GM21367 (cell line): ENCODE measurements around the gene RTN4.

Experiments used
- ATAC-seq: cut with Tn5 transposase; IDR thresholded peaks from one replicate; pipeline ENCODE4 v1.9.1; 2021; ENCODE audit not compliant: unreplicated experiment

Gene RTN4

DNA sequence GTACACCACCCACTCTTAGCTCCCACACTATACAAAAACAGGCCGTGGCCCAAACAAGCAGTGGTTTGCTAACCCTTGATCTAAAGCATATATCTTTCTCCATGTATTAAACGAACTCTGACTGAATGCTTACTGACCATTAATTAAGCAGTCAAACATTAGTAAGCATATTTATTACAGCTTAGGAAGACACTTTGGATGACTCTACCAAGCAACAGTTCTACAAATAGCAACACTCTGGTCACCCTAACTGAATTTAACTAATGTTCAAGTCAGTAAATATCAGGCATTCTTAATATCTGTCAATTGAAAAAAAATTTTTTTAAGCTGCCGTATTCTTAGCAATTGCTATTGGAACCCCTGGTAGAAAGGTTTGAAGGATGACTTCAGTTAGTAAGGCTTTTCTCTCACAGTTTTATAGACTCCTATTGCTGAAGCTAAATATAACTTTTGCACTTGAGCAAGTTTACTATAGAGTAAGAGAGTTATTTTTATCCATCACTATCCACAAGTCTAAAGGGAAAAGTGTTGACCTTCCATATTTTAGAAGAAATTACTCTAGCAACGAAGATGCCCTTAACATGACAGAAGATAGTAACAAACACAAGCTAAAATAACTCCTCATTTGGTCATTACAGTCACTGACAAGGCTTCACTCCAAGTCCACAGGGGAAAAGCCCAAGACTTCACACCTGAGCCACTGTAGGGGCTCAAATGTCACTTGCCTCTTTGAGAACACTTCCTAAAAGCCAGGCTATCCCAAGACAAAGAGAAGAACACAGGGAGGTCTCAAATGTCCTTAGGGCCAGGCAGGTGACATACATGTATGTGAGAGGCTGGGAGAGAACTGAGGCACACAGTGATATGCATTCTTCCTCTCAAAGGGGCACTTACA lies 74.4 kb downstream of the RTN4 start:
- no peak for ATAC-seq

DNA sequence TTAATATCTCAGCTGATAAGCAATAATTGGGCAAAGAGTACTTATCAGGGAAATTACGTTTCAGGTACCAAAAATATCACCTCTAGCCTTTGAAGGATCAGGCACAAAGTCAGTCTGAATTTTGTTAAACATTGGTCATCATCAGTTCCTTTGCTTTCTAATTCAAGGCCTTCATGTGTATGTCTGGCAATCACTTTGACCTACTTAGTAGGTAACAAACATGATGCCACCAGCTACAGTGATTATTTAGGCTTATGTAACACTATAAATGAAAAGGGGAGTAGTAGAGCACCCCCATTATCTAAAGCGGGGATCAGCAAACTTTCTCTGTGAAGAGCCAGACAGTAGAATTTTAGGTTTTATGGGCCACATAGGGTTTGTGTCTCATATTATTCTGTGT lies 75.1 kb downstream of the RTN4 start:
- no peak for ATAC-seq

DNA sequence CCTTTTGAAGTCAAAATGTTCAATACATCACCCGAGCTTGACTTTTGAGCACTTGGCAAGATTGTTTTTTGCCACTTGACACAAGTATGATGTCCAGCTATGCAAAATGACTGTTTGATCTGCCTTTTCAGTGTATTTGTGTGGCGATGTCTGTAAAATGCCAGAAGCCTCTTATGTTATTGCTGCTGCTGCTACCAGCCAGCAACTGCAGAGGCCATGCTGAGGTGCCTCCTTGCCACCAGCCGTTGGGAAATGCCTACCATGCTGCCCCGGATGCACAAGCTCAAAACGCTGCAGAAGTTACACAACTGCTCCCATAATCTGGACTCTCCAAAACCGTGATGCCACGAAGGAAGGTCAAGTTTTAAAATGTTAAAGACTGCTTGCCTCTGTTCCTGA lies 80.3 kb downstream of the RTN4 start:
- no peak for ATAC-seq

DNA sequence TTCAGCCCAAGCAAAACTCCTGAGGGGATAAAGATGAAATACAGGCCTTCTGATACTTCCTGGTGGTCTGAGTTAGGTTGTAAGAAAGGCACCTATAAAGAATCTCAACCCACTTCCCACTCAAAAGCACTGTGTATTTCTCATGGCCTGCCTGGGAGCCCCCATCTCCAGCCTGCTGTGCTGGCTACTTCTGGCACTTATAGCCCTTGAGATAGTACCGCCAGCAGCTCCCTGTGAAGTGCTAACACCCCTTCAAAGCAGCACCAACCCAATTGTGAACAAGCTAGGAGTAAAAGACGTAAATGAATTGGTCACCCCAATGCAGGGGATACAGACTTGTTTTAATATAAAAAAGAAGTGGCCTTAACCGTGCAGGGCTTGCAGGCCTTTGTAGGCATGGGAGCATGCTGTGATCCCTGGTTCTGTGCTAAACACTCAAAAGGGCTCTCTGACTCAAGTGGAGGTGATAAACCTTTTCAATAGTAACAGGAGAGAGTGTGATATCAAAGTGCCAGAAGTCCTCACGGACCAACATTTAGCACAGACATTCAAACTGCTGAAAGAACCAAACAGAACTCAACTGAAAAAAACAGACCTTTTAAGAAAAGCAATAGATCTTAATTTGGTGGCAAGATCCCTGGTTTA lies 80.8 kb downstream of the RTN4 start:
- no peak for ATAC-seq

DNA sequence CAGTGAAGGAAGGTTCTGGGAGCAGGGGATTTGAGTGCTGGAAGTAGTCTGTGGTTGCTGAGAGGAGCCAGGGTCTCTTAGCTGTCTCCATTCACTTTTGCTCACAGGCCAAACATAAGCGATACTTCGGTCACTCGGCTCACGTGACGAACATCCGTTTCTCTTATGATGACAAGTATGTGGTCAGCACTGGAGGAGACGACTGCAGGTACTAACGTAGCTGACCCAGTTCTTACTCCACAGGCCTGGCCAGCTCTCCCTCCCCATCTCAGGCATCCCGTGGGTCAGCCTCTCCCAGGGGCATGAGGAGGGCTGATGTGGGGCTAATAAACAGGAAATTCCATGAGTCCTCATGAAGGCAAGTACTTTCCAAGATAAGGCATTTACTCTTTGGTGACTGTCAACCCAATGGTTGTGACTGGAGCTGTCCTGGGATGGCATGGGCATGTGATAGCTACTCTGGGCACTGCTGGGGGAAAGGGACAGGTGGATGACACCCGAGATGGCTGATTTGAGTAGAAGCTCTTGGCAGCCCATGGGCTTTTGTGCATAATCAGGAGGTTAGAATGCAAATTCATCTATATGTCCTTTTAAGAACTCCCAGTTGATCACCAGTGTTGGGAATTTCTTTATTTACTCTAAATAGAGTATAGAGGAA lies 81.6 kb downstream of the RTN4 start:
- no peak for ATAC-seq

DNA sequence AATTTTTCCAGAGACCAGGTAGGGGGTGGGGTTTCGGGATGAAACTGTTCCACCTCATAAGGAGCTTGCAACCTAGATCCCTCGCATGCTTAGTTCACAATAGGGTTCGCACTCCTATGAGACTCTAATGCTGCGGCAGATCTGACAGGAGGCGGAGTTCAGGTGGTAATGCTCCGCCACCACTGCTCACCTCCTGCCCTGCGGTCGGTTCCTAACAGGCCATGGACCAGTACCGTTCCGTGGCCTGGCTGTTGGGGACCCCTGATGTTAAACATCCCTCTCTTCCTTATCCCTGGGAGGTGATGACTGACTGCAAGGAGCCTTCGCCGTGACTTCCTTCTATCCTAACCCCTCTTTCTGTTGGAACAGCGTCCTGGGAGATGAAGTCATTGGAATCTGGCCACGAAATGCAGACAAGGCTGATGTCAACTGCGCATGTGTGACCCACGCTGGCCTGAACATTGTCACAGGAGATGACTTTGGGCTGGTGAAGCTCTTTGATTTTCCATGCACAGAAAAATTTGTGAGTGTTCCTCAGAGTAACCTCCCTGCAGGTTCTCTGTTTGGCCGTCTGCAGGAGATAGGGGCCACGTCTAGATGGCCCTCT lies 82.4 kb downstream of the RTN4 start:
- no peak for ATAC-seq

DNA sequence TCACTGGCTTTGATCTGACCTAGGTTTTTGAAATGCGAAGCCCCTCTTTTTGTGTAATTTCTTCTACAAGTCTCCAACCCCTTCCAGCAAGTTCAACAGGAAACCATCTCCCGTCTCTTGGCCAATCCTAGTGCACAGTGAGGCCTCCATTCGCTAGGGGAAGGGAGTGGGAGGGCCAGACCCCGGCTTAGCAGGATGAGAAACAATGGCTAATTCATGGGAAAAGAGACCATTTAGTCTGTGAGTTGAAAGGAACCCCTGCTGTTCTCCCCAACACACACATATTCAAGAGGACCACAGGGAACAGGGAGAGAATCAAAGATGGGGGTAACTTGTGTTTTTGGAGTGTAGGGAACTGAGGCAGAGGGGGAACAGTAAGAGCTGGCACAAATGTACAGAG lies 83.0 kb downstream of the RTN4 start:
- no peak for ATAC-seq

DNA sequence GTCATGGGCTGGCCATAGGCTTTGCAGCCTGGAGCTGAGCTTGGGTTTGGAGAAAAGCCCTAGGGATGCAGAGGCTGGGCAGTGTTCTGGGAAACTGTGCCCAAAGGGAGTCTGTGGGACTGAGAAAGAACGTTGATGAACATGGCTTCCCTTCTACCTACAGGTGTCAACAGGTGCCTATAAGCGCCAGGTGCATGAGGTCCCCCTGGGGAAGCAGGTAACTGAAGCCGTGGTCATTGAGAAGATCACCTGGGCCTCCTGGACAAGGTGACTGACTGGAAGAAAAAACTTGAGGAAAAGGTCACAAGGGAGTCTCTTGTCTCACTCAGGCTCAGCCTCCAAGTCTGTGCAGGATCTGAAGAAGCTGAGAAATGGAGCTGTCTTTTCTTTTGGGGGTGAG lies 83.4 kb downstream of the RTN4 start:
- ATAC-seq = no peak

DNA sequence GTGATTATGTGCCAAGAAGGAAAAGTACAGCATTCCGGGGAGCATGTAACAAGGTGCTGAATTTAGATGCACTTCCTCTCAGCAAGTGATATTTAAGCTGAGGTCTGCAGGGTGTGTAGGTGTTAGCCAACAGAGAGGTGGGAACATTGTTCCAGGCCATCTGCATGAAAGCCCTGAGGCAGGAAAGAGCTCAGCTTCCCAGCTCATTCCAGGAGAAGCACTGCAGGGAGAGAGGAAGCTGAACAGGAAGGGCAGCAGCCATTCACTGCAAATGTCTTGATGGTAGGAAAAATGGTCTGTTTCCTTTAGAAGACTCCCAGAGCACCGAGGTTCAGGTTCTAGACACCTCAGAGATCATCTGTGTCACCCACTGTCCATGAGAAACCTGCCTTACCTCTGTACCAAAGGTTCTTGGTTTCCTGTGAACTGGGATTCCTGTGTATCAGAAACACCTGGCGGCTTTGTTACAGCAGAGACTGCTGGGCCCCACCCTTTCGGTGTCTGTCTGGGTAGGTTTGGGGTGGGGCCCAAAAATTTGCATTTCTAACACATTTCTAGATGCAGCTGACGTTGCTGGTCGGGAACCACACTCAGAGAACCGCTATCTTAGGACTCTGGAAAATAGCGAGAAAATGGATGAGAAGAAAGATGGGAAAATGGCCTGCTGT lies 84.0 kb downstream of the RTN4 start:
- ATAC-seq = no peak

DNA sequence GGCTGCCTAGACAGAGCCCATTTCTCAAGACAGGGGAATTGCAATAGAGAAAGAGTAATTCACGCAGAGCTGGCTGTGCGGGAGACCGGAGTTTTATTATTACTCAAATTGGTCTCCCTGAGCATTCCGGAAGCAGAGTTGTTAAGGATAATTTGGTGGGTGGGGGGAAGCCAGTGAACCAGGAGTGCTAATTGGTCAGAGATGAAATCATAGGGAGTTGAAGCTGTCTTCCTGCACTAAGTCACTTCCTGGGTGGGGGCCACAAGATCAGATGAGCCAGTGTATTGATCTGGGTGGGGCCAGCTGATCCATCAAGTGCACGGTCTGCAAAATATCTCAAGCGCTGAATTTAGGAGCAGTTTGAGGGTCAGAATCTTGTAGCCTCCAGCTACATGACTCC lies 84.8 kb downstream of the RTN4 start:
- ATAC-seq = no peak

DNA sequence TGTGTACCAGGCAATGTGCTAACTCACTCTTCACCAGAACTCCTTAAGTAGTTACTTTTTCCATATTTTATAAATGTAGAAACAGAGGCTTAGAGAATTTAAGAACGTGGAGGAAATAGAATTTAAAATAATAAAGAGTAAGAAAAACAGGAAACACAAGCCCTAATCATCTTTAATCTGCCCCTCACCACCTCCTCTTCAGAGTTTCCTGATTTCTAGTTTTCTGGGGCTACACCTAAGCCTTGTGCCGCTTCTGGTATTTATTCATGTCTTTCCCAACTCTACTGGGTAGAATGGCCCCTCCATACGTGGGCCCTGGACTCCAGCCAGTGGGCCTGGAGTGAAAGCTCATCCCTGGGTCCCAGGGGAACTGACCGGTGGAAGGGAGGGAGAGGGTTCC lies 85.4 kb downstream of the RTN4 start:
- no peak for ATAC-seq

DNA sequence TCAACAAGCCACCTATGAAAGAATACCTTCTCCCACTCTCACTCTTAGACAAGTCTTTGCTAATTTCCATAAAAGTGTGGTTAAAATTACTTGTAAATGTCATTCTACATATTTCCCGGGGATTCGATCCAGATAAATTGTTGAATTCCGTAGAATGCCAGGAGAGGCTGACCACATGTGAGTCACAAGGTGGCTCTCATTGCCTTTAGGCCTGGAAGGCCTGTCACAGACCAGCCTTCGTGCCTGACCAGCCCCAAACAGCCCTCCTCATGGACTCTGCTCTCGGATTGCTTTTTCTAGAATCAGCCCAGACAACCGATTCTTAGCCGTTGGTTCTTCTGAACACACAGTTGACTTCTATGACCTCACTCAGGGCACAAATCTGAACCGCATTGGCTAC lies 86.0 kb downstream of the RTN4 start:
- ATAC-seq = no peak

DNA sequence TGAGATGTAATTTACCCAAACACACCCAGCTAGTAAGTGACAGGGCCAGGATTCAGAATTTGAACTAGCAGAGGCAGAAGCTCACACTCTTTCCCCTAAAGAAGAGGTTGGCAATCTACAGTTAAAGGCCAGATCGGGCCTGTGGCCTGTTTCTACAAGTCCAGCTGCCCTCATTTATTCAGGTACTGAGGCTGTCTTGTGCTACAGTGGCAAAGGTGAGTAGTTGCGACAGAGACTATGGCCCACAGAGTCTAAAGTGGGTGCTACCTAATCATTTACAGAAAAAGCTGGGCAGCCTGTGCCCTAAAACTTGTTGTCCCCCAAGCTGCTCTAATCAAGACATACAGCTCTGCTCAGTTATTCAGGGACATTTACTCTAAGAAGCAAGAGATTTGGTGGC lies 86.8 kb downstream of the RTN4 start:
- no peak for ATAC-seq

DNA sequence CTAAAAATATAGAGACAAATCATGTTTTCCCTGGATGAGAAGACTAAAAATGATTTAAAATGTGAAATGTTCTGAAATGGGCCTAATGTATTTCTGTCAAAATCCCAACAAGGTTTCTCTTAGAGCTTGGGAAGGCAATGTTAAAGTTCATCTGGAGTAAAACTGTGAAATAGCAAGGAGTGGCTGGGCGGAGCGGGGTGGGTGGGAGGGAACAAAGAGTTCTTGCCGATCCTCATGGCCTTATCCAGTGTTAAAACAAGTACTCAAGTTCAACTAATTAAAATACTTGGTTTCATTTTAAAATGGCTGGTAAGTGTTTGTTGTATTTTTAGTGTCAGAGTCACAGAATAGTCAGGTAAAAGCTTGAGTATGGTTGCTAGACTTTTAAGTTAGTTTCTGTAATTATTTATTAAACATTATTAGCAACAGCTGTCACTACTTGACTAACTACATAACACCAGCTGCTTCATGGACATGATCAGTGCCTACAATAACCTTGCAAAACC lies 87.3 kb downstream of the RTN4 start:
- no peak for ATAC-seq

DNA sequence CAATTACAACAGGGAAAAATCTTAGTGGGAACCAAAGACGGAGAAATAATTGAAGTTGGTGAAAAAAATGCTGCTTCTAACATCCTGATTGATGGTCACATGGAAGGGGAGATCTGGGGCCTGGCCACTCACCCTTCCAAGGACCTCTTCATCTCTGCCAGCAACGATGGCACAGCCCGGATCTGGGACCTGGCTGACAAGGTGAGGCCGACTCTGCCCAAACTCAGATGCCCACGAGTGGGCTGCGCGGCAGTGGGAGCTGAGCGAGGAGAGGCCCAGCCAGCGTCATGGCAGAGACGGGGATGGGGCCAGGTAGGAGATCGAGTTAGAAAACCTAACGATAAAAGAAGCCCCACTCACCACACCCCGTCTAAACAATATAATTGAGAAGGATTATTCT lies 87.7 kb downstream of the RTN4 start:
- no peak for ATAC-seq

DNA sequence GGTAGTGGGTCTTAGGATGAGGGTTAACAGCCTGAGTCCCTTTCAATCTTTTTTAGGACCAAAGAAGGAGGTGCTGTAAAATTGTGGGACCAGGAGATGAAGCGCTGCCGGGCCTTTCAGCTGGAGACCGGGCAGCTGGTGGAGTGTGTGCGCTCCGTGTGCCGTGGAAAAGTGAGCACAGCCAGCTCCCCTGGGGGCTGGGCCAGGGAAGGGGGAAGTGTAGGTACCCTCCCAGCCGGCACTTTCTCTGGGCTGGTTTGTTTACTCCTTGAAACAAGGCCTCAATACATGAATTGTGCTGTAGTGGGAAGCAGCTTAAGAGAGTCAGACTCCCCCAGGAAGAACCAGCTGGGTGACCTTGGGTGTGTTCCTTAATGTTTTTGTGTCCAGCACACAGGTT lies 90.1 kb downstream of the RTN4 start:
- ATAC-seq = no peak

DNA sequence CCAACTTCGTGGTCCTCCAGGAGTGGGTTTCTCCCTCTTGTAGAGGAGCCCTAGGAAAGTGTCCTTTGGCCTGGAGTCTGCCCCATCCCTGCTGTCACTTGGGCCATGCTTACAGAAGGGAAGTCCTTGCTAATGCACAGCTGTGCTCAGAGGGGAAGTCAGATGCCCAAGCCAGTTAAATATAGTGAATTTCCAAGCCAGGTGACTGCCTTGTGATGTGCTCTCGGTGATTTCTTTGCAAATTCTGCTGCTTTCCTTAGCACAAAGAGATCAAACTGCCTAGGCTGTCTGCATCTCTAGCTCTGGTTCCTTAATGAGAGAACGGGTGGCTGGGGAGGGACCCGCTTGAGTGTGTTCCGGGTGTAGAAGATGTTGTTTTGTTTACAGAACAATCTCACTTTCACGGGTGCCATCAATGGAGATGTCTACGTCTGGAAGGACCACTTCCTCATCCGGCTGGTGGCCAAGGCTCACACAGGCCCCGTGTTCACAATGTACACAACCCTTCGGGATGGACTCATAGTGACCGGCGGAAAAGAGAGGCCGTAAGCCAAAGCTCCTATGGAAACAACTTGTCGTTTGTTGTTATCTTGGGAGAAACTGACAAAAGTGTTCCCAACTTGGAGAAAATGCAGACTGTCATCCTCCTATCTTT lies 91.4 kb downstream of the RTN4 start:
- ATAC-seq = no peak

DNA sequence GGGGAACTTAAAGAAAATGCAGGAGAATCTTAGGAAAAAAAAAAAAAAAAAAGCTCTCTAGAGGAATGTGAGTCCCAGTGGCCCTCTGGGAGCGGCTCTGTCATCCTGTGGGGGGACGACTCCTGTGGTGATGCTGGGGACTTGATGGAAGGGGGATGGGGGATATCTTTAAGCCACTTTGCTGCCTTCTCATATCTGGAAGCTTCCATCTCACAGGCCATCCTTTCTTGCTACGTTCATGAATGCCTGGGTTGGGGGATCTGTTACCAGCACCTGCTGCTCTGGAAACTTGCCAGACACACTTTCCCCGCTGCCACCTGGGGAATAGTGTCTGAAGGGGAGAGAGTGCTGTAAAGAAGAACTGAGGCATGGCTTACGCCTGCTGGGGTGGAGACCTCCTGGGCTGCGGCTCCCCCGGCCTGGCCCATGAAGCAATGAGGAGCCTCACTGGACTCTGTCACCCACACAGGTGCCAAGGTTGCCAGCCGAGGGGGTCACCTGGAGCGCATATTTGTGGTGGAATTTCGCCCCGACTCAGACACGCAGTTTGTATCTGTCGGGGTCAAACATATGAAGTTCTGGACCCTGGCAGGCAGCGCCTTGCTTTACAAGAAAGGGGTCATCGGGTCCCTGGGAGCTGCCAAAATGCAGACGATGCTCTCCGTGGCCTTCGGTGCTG lies 92.8 kb downstream of the RTN4 start:
- no peak for ATAC-seq

DNA sequence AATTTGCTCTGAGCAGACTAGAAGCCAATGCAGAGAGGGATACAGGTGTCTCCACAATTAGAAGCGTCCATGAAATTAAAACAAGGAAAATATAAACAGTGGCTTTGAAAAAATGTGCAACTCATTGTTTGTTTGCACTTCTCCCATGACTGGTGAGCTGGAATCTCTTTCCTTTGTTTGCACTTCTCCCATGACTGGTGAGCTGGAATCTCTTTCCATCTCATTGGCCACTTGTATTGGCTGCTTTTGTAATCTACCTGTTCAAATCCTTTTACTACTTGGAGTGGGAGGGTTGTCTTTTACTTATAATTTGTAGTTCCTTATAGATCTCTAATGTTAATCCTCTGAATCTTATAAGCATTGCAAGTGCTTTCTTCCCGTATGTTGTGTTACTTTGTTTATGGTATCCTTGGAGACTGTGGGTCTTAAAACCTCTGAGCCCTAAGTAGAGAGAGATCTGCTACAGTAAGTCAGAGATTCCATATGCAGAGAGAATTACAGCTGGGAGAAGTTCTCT lies 94.1 kb downstream of the RTN4 start:
- ATAC-seq = no peak
